GM12872 (cell line): Measurements from ENCODE around the gene ABCA3.

Source experiments
- CTCF ChIP-seq: IDR thresholded peaks from 3 replicates; pipeline ENCODE4 v1.5.1; 2011; ENCODE audit warnings: low read depth, mild to moderate bottlenecking, low read length, moderate library complexity; ENCODE audit not compliant: insufficient read depth

The ABCA3 gene

GRCh38 chr16:2229632-2230250 lies 110.8 kb downstream of the ABCA3 start:
- TF ChIP-seq CTCF, result no peak

GRCh38 chr16:2229091-2229490 lies 111.4 kb downstream of the ABCA3 start:
- TF ChIP-seq CTCF, result no peak

GRCh38 chr16:2228161-2228824 lies 112.2 kb downstream of the ABCA3 start:
- TF ChIP-seq CTCF, result no peak

GRCh38 chr16:2226918-2227317 lies 113.6 kb downstream of the ABCA3 start:
- no peak for TF ChIP-seq CTCF

GRCh38 chr16:2226245-2226793 lies 114.2 kb downstream of the ABCA3 start:
- no peak for TF ChIP-seq CTCF
